Measurements from ENCODE around the gene PDK1. TPM values are rescaled to one million over a fixed set of nuclear protein-coding genes. Genes with fewer than 3 reads are reported as not detected.

The PDK1 gene
- polyA plus RNA-seq, 1 experiment, result 40.0 TPM

- peaks cover 3% of the 10 kb centered on the region for H3K36me3 ChIP-seq (ENCODE audit: control insufficient read depth, insufficient read depth, low read length)
- DNase-seq (ENCODE audit: low read depth), result no peak
- H3K27me3 ChIP-seq (ENCODE audit: control insufficient read depth, insufficient read depth, low read length), result no peaks in the 10 kb centered on the region
- TF ChIP-seq, protein P1, sequence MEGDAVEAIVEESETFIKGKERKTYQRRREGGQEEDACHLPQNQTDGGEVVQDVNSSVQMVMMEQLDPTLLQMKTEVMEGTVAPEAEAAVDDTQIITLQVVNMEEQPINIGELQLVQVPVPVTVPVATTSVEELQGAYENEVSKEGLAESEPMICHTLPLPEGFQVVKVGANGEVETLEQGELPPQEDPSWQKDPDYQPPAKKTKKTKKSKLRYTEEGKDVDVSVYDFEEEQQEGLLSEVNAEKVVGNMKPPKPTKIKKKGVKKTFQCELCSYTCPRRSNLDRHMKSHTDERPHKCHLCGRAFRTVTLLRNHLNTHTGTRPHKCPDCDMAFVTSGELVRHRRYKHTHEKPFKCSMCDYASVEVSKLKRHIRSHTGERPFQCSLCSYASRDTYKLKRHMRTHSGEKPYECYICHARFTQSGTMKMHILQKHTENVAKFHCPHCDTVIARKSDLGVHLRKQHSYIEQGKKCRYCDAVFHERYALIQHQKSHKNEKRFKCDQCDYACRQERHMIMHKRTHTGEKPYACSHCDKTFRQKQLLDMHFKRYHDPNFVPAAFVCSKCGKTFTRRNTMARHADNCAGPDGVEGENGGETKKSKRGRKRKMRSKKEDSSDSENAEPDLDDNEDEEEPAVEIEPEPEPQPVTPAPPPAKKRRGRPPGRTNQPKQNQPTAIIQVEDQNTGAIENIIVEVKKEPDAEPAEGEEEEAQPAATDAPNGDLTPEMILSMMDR (IDR thresholded peaks at IDR 0.05; ENCODE audit: insufficient read depth, low read depth, low read length), result no peak
- ChIA-PET CTCF (interaction anchor here (0.7 kb wide), 1 partner anchor 721 kb away, joined by 5 read pairs; no protein-coding TSS in a partner anchor), POLR2A (no interaction called here)
- H3K4me3 ChIP-seq (ENCODE audit: low read depth, low read length), result no peak overlapping the region
Measured at GRCh38 chr2:172615727-172616261, 59.9 kb downstream of the PDK1 start.

DNA sequence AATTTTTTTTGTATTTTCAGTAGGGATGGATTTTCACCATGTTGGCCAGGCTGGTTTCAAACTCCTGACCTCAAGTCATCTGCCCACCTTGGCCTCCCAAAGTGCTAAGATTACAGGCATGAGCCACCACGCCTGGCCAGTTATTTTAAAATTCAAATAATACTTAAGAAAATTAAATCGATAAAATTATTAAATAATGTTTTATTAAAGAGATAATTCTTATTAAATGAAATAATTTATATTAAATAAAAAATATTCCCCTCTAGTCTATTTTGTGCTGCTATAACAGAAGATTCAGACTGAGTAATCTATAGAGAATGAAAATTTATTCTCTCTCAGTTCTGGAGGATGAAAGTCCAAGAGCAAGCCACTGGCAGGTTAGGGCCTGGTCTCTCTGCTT lies 61.2 kb downstream of the PDK1 start:
- H3K4me3 ChIP-seq (ENCODE audit: low read depth, low read length), result no peak overlapping the region
- no peak for DNase-seq (ENCODE audit: low read depth)
- no peaks in the 10 kb centered on the region for H3K27me3 ChIP-seq (ENCODE audit: control insufficient read depth, insufficient read depth, low read length)
- POLR2A ChIA-PET, result no interaction called here
- CTCF ChIA-PET, result no interaction called here
- TF ChIP-seq, protein P1 (IDR thresholded peaks at IDR 0.05; ENCODE audit: insufficient read depth, low read depth, low read length), result no peak
- peaks cover 3% of the 10 kb centered on the region for H3K36me3 ChIP-seq (ENCODE audit: control insufficient read depth, insufficient read depth, low read length)

DNA sequence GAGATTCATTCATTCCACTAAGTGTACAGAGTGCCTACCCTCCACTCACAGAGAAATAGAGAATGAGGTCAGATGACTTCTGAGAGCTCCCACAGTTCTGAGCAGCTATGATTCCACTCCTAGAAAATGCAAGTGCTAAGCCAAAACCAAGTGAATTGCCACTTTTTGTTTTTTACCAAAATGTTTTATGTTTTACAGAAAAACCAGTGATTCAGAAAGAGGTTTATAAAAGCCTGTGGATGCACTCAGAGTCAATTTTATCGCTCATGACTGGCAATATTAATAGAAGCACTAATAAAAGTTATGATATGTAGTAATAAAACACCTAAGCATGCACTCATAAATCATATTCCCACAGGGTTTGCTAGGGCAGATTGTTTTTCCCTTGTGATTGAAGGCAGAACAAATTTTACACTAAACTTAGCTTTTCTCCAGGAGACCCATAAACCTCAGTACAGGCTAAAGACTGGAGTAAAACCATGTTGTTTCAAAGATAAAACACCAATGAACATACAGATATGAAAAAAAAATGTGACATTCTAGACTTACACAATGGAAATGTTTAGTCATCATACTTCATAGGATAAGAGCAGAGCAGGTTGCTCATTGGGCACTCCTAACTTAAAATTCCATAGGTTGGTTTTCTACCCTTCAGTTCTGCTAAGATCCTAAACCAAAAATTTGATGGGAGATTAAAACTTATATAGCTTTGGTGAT lies 67.5 kb downstream of the PDK1 start:
- ChIA-PET CTCF (interaction anchor here (0.7 to 1.0 kb wide), 2 partner anchors 26 to 39 kb away, joined by 3 read pairs; no protein-coding TSS in a partner anchor), POLR2A (interaction anchor here (0.7 to 1.0 kb wide), 2 partner anchors 11 to 113 kb away, joined by 3 read pairs; no protein-coding TSS in a partner anchor)
- no peak overlapping the region for H3K4me3 ChIP-seq (ENCODE audit: low read depth, low read length)
- H3K36me3 ChIP-seq (ENCODE audit: control insufficient read depth, insufficient read depth, low read length), result peaks cover 2% of the 10 kb centered on the region
- H3K27me3 ChIP-seq (ENCODE audit: control insufficient read depth, insufficient read depth, low read length), result no peaks in the 10 kb centered on the region
- TF ChIP-seq, protein P1 (IDR thresholded peaks at IDR 0.05; ENCODE audit: insufficient read depth, low read depth, low read length), result no peak
- DNase-seq (ENCODE audit: low read depth), result peak; percentile 85

- no peak for DNase-seq (ENCODE audit: low read depth)
- no peaks in the 10 kb centered on the region for H3K27me3 ChIP-seq (ENCODE audit: control insufficient read depth, insufficient read depth, low read length)
- TF ChIP-seq, protein P1 (IDR thresholded peaks at IDR 0.05; ENCODE audit: insufficient read depth, low read depth, low read length), result no peak
- ChIA-PET POLR2A (no interaction called here), CTCF (interaction anchor here (0.8 to 1.0 kb wide), 2 partner anchors 68 to 78 kb away, joined by 3 to 4 read pairs; no protein-coding TSS in a partner anchor)
- H3K36me3 ChIP-seq (ENCODE audit: control insufficient read depth, insufficient read depth, low read length), result peaks cover 4% of the 10 kb centered on the region
- H3K4me3 ChIP-seq (ENCODE audit: low read depth, low read length), result no peak overlapping the region
Measured at GRCh38 chr2:172624996-172625395, 69.1 kb downstream of the PDK1 start.

DNA sequence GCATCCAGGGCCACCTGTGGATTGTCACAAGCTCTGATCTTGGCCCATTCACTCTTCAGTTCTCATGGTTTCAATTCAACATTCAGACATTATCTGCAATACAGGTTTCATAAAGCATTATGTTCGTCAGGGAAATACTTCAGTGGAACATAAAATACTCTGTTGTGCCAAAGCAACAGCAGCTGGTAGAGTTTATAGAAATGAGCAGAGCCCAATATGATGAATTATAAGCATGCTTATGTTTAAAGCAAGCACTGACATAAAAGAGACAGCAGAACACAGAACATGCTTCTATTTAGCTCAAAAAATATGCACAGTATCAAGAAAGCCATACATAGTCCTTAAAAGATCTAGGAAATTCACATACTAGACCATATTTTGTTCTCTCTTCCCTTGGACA lies 71.3 kb downstream of the PDK1 start:
- no peak overlapping the region for H3K4me3 ChIP-seq (ENCODE audit: low read depth, low read length)
- H3K36me3 ChIP-seq (ENCODE audit: control insufficient read depth, insufficient read depth, low read length), result peaks cover 4% of the 10 kb centered on the region
- ChIA-PET CTCF (interaction anchor here (0.6 kb wide), 1 partner anchor 33 kb away, joined by 3 read pairs; no protein-coding TSS in a partner anchor), POLR2A (no interaction called here)
- DNase-seq (ENCODE audit: low read depth), result no peak
- no peaks in the 10 kb centered on the region for H3K27me3 ChIP-seq (ENCODE audit: control insufficient read depth, insufficient read depth, low read length)
- TF ChIP-seq, protein P1 (IDR thresholded peaks at IDR 0.05; ENCODE audit: insufficient read depth, low read depth, low read length), result no peak
